Effector memory CD4-positive, alpha-beta T cell (primary cell): ENCODE measurements around the gene SDSL.

Source experiments
- DNase-seq, 3 donors: peaks; one replicate each; pipeline ENCODE4 v3.0.0-alpha.2; 2020
- H3K27ac ChIP-seq: 2 replicates; pipeline ENCODE4 v1.7.0; 2013; ENCODE audit warnings: mild to moderate bottlenecking, low read length, moderate library complexity; ENCODE audit not compliant: insufficient read depth, poor library complexity, severe bottlenecking
- H3K27me3 ChIP-seq: replicated peaks from 2 replicates; pipeline ENCODE4 v1.7.0; 2013; ENCODE audit warnings: mild to moderate bottlenecking, low read length; ENCODE audit not compliant: insufficient read depth, control insufficient read depth, poor library complexity, severe bottlenecking
- H3K36me3 ChIP-seq: 2 replicates; pipeline ENCODE4 v1.7.0; 2013; ENCODE audit warnings: mild to moderate bottlenecking, low read length, moderate library complexity; ENCODE audit not compliant: control insufficient read depth, insufficient read depth
- H3K4me1 ChIP-seq: 2 replicates; pipeline ENCODE4 v1.7.0; 2013; ENCODE audit warnings: low read length, mild to moderate bottlenecking; ENCODE audit not compliant: control insufficient read depth, insufficient read depth, poor library complexity, severe bottlenecking
- H3K4me3 ChIP-seq: 2 replicates; pipeline ENCODE4 v1.7.0; 2013; ENCODE audit warnings: low read length, low read depth, mild to moderate bottlenecking; ENCODE audit not compliant: insufficient read depth, poor library complexity, severe bottlenecking
- H3K9me3 ChIP-seq: 2 replicates; pipeline ENCODE4 v1.7.0; 2013; ENCODE audit warnings: mild to moderate bottlenecking, low read length, moderate library complexity; ENCODE audit not compliant: control insufficient read depth

Gene SDSL

DNA sequence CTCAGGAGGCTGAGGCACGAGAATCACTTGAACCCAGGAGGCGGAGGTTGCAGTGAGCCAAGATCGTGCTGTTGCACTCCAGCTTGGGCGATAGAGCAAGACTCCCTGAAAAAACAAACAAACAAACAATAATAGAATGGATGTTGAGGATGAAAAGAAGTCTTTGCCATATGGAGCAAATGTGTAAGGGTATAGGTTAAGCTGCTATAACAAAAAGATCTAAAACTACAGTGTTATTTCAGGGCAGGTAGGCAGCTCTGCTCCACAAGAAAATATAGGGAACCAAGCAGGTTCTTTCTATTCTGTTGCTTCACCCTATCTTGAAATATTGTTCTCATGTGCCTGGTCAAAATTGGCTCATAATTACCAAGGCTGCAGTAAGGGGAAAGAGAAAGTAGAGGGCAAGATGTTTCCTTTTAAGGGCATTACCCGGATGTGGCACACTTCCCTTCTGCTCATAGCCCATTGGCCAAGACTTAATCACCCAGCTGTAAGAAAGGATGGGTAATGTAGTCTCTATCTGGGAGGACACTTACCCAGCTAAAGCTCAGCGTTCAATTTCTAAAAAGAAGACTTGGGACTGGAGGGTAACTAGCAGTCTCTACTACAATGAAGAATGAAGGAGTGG is 23.5 kb downstream of the SDSL start:
- DNase-seq = no peak
- no peak overlapping the region for H3K4me3 ChIP-seq
- H3K27me3 ChIP-seq = no peaks in the 10 kb centered on the region
- no peak overlapping the region for H3K27ac ChIP-seq
- H3K4me1 ChIP-seq = no peaks in the 10 kb centered on the region
- no peaks in the 10 kb centered on the region for H3K9me3 ChIP-seq
- no peaks in the 10 kb centered on the region for H3K36me3 ChIP-seq

DNA sequence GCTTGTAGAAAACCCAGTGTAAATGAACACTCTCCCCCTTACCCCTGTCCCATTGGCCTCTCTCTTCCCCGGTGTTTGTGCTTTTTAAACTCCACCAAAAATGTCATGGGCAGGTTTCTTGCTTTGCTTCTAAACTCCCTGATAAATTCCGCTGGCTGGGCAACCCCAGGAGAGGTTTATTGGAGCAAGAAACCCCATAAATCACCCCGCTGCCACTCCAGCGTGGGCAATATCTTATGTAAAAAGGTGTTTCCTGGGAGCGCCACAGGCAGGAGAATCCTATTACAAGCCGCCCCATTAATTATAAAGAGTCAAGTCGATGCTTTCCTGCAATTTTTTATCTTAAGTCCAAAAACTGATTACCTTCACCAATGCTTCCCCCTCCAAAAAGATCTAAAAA is 26.7 kb downstream of the SDSL start:
- Histone ChIP-seq H3K9me3 (no peaks in the 10 kb centered on the region), H3K36me3 (no peaks in the 10 kb centered on the region), H3K27ac (no peak overlapping the region), H3K4me3 (no peak overlapping the region), H3K27me3 (no peaks in the 10 kb centered on the region), H3K4me1 (no peaks in the 10 kb centered on the region)
- DNase-seq = no peak

DNA sequence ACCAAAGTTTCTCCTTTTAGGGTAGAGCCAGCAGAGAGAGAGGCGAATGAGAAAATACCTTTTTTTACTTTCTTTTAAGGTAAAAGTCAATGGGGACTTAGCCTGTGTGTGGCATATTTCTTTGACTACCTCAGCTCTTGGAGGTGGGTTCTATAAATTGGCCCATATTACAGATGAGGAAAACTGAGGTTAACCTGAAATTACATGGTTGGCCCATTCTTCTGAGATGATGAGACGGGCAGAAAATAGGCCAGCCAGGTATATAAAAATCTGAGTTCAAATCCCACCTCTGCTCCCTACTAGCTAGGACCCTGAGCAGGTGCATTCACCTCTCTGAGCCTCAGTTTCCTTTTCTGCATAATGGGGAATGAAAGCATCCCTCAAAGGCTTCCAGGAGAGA is 27.1 kb downstream of the SDSL start:
- Histone ChIP-seq H3K4me1 (no peaks in the 10 kb centered on the region), H3K4me3 (no peak overlapping the region), H3K27me3 (no peaks in the 10 kb centered on the region), H3K9me3 (no peaks in the 10 kb centered on the region), H3K36me3 (no peaks in the 10 kb centered on the region), H3K27ac (no peak overlapping the region)
- DNase-seq = no peak

DNA sequence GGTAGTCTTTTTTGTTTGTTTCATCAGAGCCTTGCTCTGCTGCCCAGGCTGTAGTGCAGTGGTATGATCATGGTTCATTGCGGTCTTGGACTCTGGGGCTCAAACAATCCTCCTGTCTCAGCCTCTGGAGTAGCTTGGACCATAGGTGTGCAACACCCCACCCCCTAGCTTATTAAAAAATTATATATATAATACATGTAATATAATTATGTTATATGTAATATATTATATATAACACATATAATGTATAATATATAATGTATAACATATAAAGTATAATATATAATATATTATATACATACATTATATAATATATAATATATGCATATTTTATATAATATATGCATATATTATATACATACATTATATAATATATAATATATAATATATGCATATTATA is 27.7 kb downstream of the SDSL start:
- Histone ChIP-seq H3K27me3 (no peaks in the 10 kb centered on the region), H3K36me3 (no peaks in the 10 kb centered on the region), H3K4me3 (no peak overlapping the region), H3K27ac (no peak overlapping the region), H3K9me3 (no peaks in the 10 kb centered on the region), H3K4me1 (no peaks in the 10 kb centered on the region)
- DNase-seq = no peak

DNA sequence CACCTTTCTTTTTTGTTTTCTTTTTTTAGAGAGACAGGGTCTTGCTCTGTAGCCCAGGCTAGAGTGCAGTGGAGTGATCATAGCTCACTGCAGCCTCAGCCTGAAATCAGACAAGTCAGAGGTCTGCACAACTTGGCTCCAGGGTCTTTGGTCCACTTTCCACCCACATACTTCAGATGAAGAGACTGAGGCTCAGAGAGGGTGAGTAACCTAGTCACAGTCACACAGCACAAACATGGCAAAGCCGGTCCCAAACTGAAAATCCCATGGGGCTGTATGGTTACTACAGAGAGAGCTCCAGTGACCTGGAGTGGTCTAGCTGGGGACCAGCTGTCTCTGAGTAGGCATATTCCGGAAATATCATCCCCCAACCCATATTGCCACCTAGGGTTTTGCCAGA is 30.3 kb downstream of the SDSL start:
- H3K9me3 ChIP-seq = no peaks in the 10 kb centered on the region

DNA sequence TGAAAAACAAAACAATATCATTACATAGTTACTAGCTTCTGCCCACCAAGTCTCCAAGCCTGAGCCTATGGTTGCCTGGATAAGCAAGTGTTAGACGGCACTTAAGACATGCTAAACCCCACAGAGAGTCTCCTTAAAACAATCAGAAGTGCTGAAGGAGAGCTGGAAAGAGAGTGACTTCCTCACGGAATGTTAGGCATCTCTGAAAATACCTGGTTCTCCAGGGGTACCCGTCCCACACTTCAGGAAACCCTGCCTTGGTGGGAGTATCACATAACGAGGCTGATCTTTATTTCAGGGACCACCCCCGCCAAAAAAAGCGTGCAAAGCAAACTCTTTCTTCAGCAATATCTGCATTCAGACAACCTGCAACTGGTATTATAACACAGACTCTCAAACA is 31.1 kb downstream of the SDSL start:
- Histone ChIP-seq H3K27ac (no peak overlapping the region), H3K9me3 (no peaks in the 10 kb centered on the region), H3K36me3 (no peaks in the 10 kb centered on the region), H3K27me3 (no peaks in the 10 kb centered on the region), H3K4me3 (no peak overlapping the region), H3K4me1 (no peaks in the 10 kb centered on the region)
- no peak for DNase-seq

More for the DNA sequence above, 30.3 kb downstream of the SDSL start:
- DNase-seq = no peak
- no peaks in the 10 kb centered on the region for H3K36me3 ChIP-seq
- H3K27ac ChIP-seq = no peak overlapping the region
- H3K27me3 ChIP-seq = no peaks in the 10 kb centered on the region
- no peak overlapping the region for H3K4me3 ChIP-seq
- no peaks in the 10 kb centered on the region for H3K4me1 ChIP-seq

DNA sequence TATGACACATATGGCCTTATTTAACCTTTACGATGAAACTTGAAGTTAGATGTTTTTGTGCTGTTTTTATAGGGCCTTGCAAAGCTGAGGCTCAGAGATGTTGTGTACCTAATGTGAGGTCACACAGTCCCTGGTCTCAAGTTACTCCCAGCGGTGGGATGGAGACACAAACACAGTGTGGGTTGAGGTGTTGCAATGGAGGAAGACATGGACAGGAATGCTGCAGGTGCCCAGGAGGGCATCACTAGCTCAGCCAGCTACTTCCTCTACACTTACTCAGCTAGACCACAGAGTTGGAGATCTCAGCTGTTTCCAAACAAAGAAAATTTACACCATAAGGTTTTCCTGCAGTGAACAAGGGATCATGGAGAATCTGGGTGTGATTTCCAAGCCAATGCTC is 34.0 kb downstream of the SDSL start:
- Histone ChIP-seq H3K4me1 (no peaks in the 10 kb centered on the region), H3K36me3 (no peaks in the 10 kb centered on the region), H3K27ac (no peak overlapping the region), H3K27me3 (no peaks in the 10 kb centered on the region), H3K4me3 (no peak overlapping the region), H3K9me3 (no peaks in the 10 kb centered on the region)
- no peak for DNase-seq

DNA sequence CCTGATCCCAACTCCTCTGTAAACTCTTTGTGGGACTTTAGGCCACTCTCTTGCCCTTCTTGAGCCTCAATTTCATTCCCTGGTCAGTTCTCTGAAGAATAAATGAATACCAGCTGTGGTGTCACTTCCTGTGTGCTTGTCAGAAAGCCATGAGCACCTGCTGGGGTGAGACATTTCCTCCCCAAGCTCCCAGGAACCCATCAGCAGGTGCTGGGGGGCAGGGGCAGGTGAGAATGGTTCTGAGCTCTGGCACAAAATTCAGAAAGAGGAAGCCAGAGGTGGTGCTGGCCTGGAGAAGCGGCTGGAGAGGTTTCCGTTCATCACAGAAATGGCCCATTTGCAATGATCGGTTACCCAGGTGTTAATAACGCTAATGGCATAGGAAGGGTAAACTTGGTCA is 34.6 kb downstream of the SDSL start:
- no peak overlapping the region for H3K4me3 ChIP-seq
- no peaks in the 10 kb centered on the region for H3K27me3 ChIP-seq
- DNase-seq = no peak
- H3K36me3 ChIP-seq = no peaks in the 10 kb centered on the region
- H3K9me3 ChIP-seq = no peaks in the 10 kb centered on the region
- H3K27ac ChIP-seq = no peak overlapping the region
- H3K4me1 ChIP-seq = no peaks in the 10 kb centered on the region

DNA sequence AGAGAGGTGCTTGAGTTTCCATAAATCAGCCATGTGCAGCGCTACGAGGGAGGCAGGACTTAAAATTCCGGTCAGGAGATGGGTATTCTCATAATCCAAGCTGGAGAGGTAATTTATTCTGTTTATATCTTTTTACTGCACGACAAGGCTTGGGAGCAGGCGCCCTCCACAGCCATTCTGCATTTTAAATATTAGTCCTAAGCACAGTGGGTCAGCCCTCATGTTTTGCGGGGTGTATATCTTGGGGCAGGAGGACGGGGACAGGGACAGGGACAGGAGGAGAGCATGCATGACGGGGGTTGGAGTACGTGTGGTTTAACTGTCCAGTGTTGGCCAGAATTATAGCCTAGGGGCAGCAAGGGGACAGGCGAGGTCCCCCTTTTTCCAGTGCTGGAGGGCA is 35.0 kb downstream of the SDSL start:
- H3K9me3 ChIP-seq = no peaks in the 10 kb centered on the region
- no peaks in the 10 kb centered on the region for H3K4me1 ChIP-seq
- H3K4me3 ChIP-seq = no peak overlapping the region
- H3K36me3 ChIP-seq = no peaks in the 10 kb centered on the region
- no peaks in the 10 kb centered on the region for H3K27me3 ChIP-seq
- no peak overlapping the region for H3K27ac ChIP-seq
- DNase-seq = no peak

DNA sequence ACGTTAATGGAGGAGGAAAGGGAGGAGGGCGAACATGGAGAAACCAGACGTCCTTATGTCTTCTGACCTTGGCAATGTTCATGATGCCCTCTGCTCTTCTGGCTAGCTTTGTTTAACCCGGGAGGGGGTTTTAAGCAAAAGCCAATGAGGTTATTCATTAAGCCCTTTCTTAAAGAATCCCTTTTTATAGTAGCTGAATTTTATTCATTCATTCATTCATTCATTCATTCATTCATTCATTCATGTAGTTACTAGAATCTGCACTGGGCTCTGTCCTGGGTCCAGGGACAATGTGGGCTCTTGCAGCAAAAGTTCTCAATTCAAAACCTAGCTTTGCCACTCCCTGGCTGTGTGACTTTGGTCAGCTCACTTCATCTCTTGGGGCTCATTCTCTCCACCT is 35.5 kb downstream of the SDSL start:
- DNase-seq = no peak
- no peaks in the 10 kb centered on the region for H3K4me1 ChIP-seq
- H3K4me3 ChIP-seq = no peak overlapping the region
- no peaks in the 10 kb centered on the region for H3K36me3 ChIP-seq
- no peak overlapping the region for H3K27ac ChIP-seq
- no peaks in the 10 kb centered on the region for H3K27me3 ChIP-seq
- no peaks in the 10 kb centered on the region for H3K9me3 ChIP-seq
